ENCODE data around the gene SLC16A4. TPM values are rescaled to one million over a fixed set of nuclear protein-coding genes. Genes with fewer than 3 reads are reported as not detected.
"Not testable (repeated sequence)": the region's sequence is repeated elsewhere in the genome, so short reads cannot be mapped to it uniquely, and the experiment has no call there.

Gene SLC16A4
- 10 to 100 TPM in 3 of 4 donors, 1 to 10 TPM in 1; 8.0 to 16.6 (median 15.1) TPM for total RNA-seq

DNA sequence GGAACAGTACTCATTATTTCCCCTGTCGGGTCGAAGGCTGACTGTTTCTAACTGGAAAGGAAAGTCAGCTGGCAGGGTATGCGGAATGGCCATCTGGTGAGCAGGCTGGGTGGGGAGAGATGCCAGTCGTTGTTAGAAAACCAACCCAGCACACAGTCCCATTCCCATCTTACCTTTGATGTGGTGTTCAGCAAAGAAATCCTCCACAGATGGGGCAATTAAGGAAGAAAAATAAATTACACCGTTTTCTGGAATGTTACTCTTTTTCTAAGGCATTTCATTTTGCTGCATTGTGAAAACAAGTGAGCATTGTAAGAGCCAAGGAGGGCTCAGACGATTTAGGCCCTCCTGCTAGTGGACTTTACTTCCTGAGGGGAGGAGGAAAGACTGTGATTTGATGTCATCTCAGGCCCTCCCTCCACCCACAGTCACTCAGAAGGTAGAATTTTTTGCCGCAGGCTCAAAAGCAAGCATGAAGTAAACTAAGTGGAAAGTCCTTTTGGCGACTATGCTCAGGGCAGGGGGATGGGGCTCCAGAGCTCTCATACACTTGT is at the start of gene SLC16A4:
Gene SLC16A4, minus strand, starts transcription at position 335 of the 554 bp plus-strand sequence. CDS start 1,703 bp downstream, outside the sequence.
- Histone ChIP-seq H3K9me3 (no peaks in the 10 kb centered on the region), H3K27me3 (no peaks in the 10 kb centered on the region), H3K4me3 (peak within 1 kb of the TSS; percentile 13 to 43 (median 28)), H3K36me3 (peaks cover 0 to 20% (median 0%) of the 10 kb centered on the region in 3 donors), H3K27ac (peak within 1 kb of the TSS; percentile 51 to 83 (median 78)), H3K4me1 (peaks cover 0 to 36% (median 5%) of the 10 kb centered on the region in 4 donors)
- 15 to 16% methylated on average over 8 of the region's 8 CpGs for WGBS, 2 donors
- TF ChIP-seq EP300 (IDR thresholded peaks at IDR 0.05) (peak in 1 of 2 donors; percentile 49), POLR2A (IDR thresholded peaks at IDR 0.05) (peak in 1 of 2 donors; percentile 34)
- TF ChIP-seq, protein P1, sequence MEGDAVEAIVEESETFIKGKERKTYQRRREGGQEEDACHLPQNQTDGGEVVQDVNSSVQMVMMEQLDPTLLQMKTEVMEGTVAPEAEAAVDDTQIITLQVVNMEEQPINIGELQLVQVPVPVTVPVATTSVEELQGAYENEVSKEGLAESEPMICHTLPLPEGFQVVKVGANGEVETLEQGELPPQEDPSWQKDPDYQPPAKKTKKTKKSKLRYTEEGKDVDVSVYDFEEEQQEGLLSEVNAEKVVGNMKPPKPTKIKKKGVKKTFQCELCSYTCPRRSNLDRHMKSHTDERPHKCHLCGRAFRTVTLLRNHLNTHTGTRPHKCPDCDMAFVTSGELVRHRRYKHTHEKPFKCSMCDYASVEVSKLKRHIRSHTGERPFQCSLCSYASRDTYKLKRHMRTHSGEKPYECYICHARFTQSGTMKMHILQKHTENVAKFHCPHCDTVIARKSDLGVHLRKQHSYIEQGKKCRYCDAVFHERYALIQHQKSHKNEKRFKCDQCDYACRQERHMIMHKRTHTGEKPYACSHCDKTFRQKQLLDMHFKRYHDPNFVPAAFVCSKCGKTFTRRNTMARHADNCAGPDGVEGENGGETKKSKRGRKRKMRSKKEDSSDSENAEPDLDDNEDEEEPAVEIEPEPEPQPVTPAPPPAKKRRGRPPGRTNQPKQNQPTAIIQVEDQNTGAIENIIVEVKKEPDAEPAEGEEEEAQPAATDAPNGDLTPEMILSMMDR (IDR thresholded peaks at IDR 0.05) = no peak
- peak in 1 of 2 donors; percentile 19 for DNase-seq (ENCODE audit: low spot score in 2 of 2)

GRCh38 chr1:110439873-110440272 is 49.0 kb upstream of the SLC16A4 start:
- WGBS, 2 donors = 72 to 95% methylated on average over 3 of the region's 3 CpGs
- H3K27me3 ChIP-seq; H3K4me3 ChIP-seq; DNase-seq (ENCODE audit: low spot score in 2 of 2); H3K9me3 ChIP-seq; H3K27ac ChIP-seq; H3K36me3 ChIP-seq: not testable (repeated sequence)
- peaks cover 0 to 14% (median 2%) of the 10 kb centered on the region in 4 donors for H3K4me1 ChIP-seq

DNA sequence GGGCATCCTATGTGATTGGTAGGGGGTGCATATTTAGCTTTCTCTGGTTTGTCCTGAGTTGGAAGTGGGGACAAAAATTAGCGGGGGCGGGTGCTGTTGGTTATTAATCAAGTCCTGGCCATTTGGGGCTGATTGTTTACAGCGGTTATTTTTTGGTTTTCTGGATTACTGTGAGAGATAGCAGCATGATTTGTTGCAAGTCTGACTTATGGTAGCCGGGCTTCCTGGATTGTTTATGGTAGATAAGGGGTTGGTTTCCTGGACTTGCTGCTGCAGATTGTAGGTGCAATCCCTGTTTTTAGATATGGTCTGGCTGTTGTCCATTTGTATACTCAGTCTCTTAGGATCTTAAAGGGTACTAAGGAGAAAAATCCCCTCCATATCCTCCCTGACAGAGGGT is 48.1 kb upstream of the SLC16A4 start:
- no peak for TF ChIP-seq EP300 (IDR thresholded peaks at IDR 0.05)
- TF ChIP-seq, protein P1 (IDR thresholded peaks at IDR 0.05) = no peak
- Histone ChIP-seq H3K36me3 (no peaks in the 10 kb centered on the region), H3K9me3 (no peaks in the 10 kb centered on the region), H3K4me1 (peaks cover 0 to 14% (median 2%) of the 10 kb centered on the region in 4 donors), H3K27me3 (no peaks in the 10 kb centered on the region), H3K4me3 (no peak overlapping the region), H3K27ac (no peak overlapping the region)
- no peak for DNase-seq (ENCODE audit: low spot score in 2 of 2)
- WGBS, 2 donors = 80 to 86% methylated on average over 4 of the region's 4 CpGs

DNA sequence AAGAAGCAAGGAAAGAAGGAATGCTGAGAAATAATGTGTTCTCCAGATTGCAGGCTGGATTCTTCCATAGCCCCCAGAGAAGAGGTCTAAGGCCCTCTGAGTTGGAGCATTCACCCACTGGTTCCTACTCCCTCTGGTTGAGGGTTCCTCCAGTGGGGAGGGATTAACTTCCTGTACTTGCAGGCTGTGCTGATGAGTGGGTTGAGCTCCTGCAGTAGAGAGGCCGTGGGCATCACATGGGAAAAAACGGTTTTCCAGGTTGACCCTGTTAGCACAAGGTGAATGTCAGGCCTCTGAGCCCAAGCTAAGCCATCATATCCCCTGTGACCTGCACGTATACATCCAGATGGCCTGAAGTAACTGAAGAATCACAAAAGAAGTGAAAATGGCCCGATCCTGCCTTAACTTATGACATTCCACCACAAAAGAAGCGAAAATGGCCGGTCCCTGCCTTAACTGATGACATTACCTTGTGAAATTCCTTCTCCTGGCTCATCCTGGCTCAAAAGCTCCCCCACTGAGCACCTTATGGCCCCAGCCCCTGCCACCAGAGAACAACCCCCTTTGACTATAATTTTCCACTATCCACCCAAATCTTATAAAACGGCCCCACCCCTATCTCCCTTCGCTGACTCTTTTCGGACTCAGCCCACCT is 46.9 kb upstream of the SLC16A4 start:
- peaks cover 0 to 14% (median 2%) of the 10 kb centered on the region in 4 donors for H3K4me1 ChIP-seq
- H3K27ac ChIP-seq; H3K27me3 ChIP-seq; H3K4me3 ChIP-seq; H3K9me3 ChIP-seq; H3K36me3 ChIP-seq; DNase-seq (ENCODE audit: low spot score in 2 of 2): not testable (repeated sequence)
- 75 to 76% methylated on average over 9 of the region's 9 CpGs for WGBS, 2 donors

DNA sequence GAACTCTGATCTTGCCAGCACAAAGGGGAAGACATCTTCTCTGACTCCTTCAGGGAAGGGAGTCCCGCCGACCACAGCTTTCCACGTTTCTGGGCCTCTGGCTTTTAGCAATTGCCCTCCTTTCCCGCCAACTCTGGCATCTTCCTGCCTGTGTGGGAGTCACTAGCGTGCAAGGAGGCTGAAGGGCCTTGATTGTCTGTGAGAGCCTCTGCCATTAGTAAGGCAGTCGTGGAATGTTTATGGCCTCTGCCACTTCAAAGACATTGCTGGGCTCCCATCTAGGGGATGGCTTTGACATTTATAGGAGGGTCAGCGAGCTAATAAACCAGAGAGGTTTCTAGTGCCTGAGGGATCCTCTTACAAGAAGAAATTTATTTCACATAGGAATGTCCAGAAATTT is 45.8 kb upstream of the SLC16A4 start:
- Histone ChIP-seq H3K4me3 (no peak overlapping the region), H3K27me3 (no peaks in the 10 kb centered on the region), H3K36me3 (no peaks in the 10 kb centered on the region), H3K4me1 (peaks cover 0 to 14% (median 2%) of the 10 kb centered on the region in 4 donors), H3K9me3 (no peaks in the 10 kb centered on the region), H3K27ac (peak overlapping the region in 1 of 4 donors; percentile 57)
- 25 to 39% methylated on average over 7 of the region's 7 CpGs for whole genome bisulfite sequencing, 2 donors
- no peak for DNase-seq (ENCODE audit: low spot score in 2 of 2)
- TF ChIP-seq, protein P1 (IDR thresholded peaks at IDR 0.05) = no peak
- no peak for TF ChIP-seq EP300 (IDR thresholded peaks at IDR 0.05)
- TF ChIP-seq POLR2A (IDR thresholded peaks at IDR 0.05) = no peak

- no peaks in the 10 kb centered on the region for H3K9me3 ChIP-seq
- 72 to 73% methylated on average over 3 of the region's 3 CpGs for WGBS, 2 donors
- H3K27me3 ChIP-seq = peaks cover 0 to 5% of the 10 kb centered on the region in 2 donors
- no peak overlapping the region for H3K4me3 ChIP-seq
- H3K4me1 ChIP-seq = peaks cover 0 to 9% (median 0%) of the 10 kb centered on the region in 4 donors
- H3K27ac ChIP-seq = no peak overlapping the region
- no peaks in the 10 kb centered on the region for H3K36me3 ChIP-seq
- no peak for DNase-seq (ENCODE audit: low spot score in 2 of 2)
- TF ChIP-seq, protein P1 (IDR thresholded peaks at IDR 0.05) = no peak
- TF ChIP-seq EP300 (IDR thresholded peaks at IDR 0.05) (no peak), POLR2A (IDR thresholded peaks at IDR 0.05) (no peak)
Observed at GRCh38 chr1:110434946-110435345, 44.1 kb upstream of the SLC16A4 start.

Data from tibial nerve (tissue), 4 donors.